ENCODE measurements around the gene ABHD12B.

GRCh38 chr14:50837850-50838470, 33.9 kb upstream of the ABHD12B start:
- TF ChIP-seq FOXA1 (IDR thresholded peaks at IDR 0.05), result no peak
- no peak for TF ChIP-seq FOXA1 (CRISPR knock-in tag; IDR thresholded peaks at IDR 0.05)
- TF ChIP-seq ZNF644 (CRISPR knock-in tag; IDR thresholded peaks at IDR 0.05; ENCODE audit: low read depth), result no peak
- no peak for TF ChIP-seq ATF3 (CRISPR knock-in tag; IDR thresholded peaks at IDR 0.05)
- no peak for TF ChIP-seq MAZ (IDR thresholded peaks at IDR 0.05; ENCODE audit: borderline replicate concordance, low read depth, low read length)
- no peak for TF ChIP-seq MAZ (CRISPR knock-in tag; IDR thresholded peaks at IDR 0.05; ENCODE audit: low read depth)
- TF ChIP-seq KLF13 (CRISPR knock-in tag; IDR thresholded peaks at IDR 0.05), result no peak
- no peak for TF ChIP-seq ZNF263 (CRISPR knock-in tag; IDR thresholded peaks at IDR 0.05)
